ENCODE results near the gene ITGB6.

The ITGB6 gene

GRCh38 chr2:160142472-160142871 is 57.6 kb downstream of the ITGB6 start:
- TF ChIP-seq RAD21 (IDR thresholded peaks at IDR 0.05; ENCODE audit: low read depth), result no peak
- TF ChIP-seq, protein P1, sequence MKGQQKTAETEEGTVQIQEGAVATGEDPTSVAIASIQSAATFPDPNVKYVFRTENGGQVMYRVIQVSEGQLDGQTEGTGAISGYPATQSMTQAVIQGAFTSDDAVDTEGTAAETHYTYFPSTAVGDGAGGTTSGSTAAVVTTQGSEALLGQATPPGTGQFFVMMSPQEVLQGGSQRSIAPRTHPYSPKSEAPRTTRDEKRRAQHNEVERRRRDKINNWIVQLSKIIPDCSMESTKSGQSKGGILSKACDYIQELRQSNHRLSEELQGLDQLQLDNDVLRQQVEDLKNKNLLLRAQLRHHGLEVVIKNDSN (IDR thresholded peaks at IDR 0.05), result no peak
- no peak for TF ChIP-seq CREB1 (IDR thresholded peaks at IDR 0.05; ENCODE audit: low read depth)
- no peak for TF ChIP-seq TCF12 (IDR thresholded peaks at IDR 0.05; ENCODE audit: low read depth)
- TF ChIP-seq YY1 (IDR thresholded peaks at IDR 0.05; ENCODE audit: low read depth), result no peak
- no peak for TF ChIP-seq EP300 (IDR thresholded peaks at IDR 0.05; ENCODE audit: borderline replicate concordance)
- no peak for TF ChIP-seq CEBPB (IDR thresholded peaks at IDR 0.05)
- TF ChIP-seq REST (IDR thresholded peaks at IDR 0.05; ENCODE audit: low read depth), result no peak
- no peak for TF ChIP-seq ZBTB7A (IDR thresholded peaks at IDR 0.05; ENCODE audit: low read depth)
- no peak for TF ChIP-seq TEAD4 (IDR thresholded peaks at IDR 0.05)
- TF ChIP-seq, protein P2, sequence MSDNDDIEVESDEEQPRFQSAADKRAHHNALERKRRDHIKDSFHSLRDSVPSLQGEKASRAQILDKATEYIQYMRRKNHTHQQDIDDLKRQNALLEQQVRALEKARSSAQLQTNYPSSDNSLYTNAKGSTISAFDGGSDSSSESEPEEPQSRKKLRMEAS (IDR thresholded peaks at IDR 0.05), result no peak
- no peak for TF ChIP-seq FOXM1 (IDR thresholded peaks at IDR 0.05; ENCODE audit: borderline replicate concordance, low read depth)
- TF ChIP-seq EGR1 (IDR thresholded peaks at IDR 0.05), result no peak
- TF ChIP-seq TAF1 (IDR thresholded peaks at IDR 0.05; ENCODE audit: low read depth), result no peak
- no peak for TF ChIP-seq NFIC (IDR thresholded peaks at IDR 0.05)

DNA sequence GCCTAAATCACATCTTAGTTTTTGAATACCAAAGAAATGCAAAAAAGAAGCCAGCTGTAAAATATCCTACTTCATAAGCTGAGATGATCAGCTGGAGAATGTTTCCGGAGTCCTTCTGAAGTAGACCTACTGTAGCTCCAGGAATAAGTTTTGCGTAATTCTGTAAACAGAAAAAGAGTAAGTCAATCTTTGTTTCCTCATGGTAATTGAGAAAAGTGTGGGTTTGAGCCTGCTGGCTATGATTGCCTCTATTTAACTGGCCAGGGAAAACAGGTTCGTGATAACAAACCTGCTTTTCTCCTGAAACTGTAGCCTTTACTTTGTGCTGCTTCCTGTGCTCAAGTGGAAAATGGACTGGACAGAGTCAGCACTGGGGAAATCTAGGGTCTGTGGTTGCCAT is 58.2 kb downstream of the ITGB6 start:
- TF ChIP-seq RAD21 (IDR thresholded peaks at IDR 0.05; ENCODE audit: low read depth), result no peak
- no peak for TF ChIP-seq NFIC (IDR thresholded peaks at IDR 0.05)
- no peak for TF ChIP-seq REST (IDR thresholded peaks at IDR 0.05; ENCODE audit: low read depth)
- no peak for TF ChIP-seq TAF1 (IDR thresholded peaks at IDR 0.05; ENCODE audit: low read depth)
- no peak for TF ChIP-seq FOXM1 (IDR thresholded peaks at IDR 0.05; ENCODE audit: borderline replicate concordance, low read depth)
- TF ChIP-seq ZBTB7A (IDR thresholded peaks at IDR 0.05; ENCODE audit: low read depth), result no peak
- no peak for TF ChIP-seq YY1 (IDR thresholded peaks at IDR 0.05; ENCODE audit: low read depth)
- TF ChIP-seq, protein P2 (IDR thresholded peaks at IDR 0.05), result no peak
- TF ChIP-seq TEAD4 (IDR thresholded peaks at IDR 0.05), result no peak
- no peak for TF ChIP-seq TCF12 (IDR thresholded peaks at IDR 0.05; ENCODE audit: low read depth)
- TF ChIP-seq EP300 (IDR thresholded peaks at IDR 0.05; ENCODE audit: borderline replicate concordance), result no peak
- TF ChIP-seq, protein P1 (IDR thresholded peaks at IDR 0.05), result no peak
- TF ChIP-seq CREB1 (IDR thresholded peaks at IDR 0.05; ENCODE audit: low read depth), result no peak
- TF ChIP-seq EGR1 (IDR thresholded peaks at IDR 0.05), result no peak
- no peak for TF ChIP-seq CEBPB (IDR thresholded peaks at IDR 0.05)

DNA sequence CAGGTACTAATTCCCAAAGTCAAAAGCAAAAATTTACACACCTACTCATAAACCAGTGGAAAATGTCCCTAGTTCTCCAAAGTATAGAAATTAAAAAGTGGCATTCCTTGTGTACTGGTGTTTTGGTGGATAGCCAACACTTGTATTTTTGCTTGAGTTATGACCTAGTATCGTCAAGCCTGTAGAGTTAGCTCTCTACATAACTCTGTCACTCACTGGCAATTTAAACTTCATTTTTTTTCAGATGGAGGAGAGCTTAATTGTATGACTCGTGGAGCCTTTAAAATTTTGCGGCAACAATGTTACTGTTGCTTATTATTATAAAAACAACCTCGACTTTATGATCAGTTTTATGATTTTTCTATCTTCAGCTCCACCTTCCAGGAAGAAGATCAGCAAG is 58.7 kb downstream of the ITGB6 start:
- TF ChIP-seq EGR1 (IDR thresholded peaks at IDR 0.05), result no peak
- no peak for TF ChIP-seq RAD21 (IDR thresholded peaks at IDR 0.05; ENCODE audit: low read depth)
- TF ChIP-seq ZBTB7A (IDR thresholded peaks at IDR 0.05; ENCODE audit: low read depth), result no peak
- TF ChIP-seq YY1 (IDR thresholded peaks at IDR 0.05; ENCODE audit: low read depth), result no peak
- no peak for TF ChIP-seq TAF1 (IDR thresholded peaks at IDR 0.05; ENCODE audit: low read depth)
- no peak for TF ChIP-seq FOXM1 (IDR thresholded peaks at IDR 0.05; ENCODE audit: borderline replicate concordance, low read depth)
- TF ChIP-seq, protein P1 (IDR thresholded peaks at IDR 0.05), result no peak
- TF ChIP-seq TEAD4 (IDR thresholded peaks at IDR 0.05), result no peak
- no peak for TF ChIP-seq CEBPB (IDR thresholded peaks at IDR 0.05)
- TF ChIP-seq NFIC (IDR thresholded peaks at IDR 0.05), result no peak
- TF ChIP-seq TCF12 (IDR thresholded peaks at IDR 0.05; ENCODE audit: low read depth), result no peak
- TF ChIP-seq CREB1 (IDR thresholded peaks at IDR 0.05; ENCODE audit: low read depth), result no peak

DNA sequence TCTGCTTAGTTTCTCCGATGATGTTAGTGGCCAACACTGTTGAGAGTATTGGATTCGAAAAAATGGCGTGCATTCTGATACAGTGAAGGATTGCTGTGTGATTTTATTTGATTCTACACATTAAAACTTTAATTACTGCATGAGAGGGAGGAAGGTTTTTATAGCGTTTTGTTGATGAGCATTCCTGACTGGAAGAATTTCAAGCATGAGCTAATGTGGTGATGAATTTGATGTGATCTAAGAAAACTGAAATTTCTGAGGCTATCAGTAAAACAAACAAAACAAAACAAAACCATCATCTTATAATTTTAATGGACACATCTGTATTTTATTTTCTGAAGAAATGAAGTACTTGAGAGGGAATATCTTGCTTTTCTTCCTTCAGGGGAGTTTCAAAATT is 59.6 kb downstream of the ITGB6 start:
- TF ChIP-seq EGR1 (IDR thresholded peaks at IDR 0.05), result no peak
- no peak for TF ChIP-seq ZBTB7A (IDR thresholded peaks at IDR 0.05; ENCODE audit: low read depth)

DNA sequence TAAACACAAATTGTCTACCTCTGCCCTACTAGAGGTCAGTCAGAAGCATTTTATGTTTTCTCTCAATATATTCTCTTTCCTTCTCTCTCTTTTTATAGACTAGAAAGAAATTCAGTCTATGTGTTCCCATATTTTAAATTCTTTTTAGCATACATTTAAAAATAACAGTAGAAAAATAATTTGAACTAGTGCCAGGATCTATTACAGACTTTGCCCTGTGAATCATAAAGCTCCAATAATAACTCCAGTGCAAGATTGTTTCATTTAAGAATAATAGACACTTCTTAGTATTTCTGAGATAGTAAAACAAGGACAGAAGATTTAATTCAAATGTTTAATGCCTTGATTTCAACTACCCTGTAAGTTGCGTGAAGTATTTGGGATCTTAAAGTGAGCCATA is 60.1 kb downstream of the ITGB6 start:
- TF ChIP-seq TEAD4 (IDR thresholded peaks at IDR 0.05), result no peak
- TF ChIP-seq REST (IDR thresholded peaks at IDR 0.05; ENCODE audit: low read depth), result no peak
- TF ChIP-seq, protein P1 (IDR thresholded peaks at IDR 0.05), result no peak
- no peak for TF ChIP-seq NFIC (IDR thresholded peaks at IDR 0.05)
- TF ChIP-seq CEBPB (IDR thresholded peaks at IDR 0.05), result no peak
- TF ChIP-seq CREB1 (IDR thresholded peaks at IDR 0.05; ENCODE audit: low read depth), result no peak
- TF ChIP-seq RAD21 (IDR thresholded peaks at IDR 0.05; ENCODE audit: low read depth), result no peak
- no peak for TF ChIP-seq FOXM1 (IDR thresholded peaks at IDR 0.05; ENCODE audit: borderline replicate concordance, low read depth)
- no peak for TF ChIP-seq TAF1 (IDR thresholded peaks at IDR 0.05; ENCODE audit: low read depth)
- no peak for TF ChIP-seq YY1 (IDR thresholded peaks at IDR 0.05; ENCODE audit: low read depth)
- TF ChIP-seq ZBTB7A (IDR thresholded peaks at IDR 0.05; ENCODE audit: low read depth), result no peak
- TF ChIP-seq TCF12 (IDR thresholded peaks at IDR 0.05; ENCODE audit: low read depth), result no peak
